Endothelial cell of umbilical vein (primary cell): ENCODE measurements around the gene SMC1B.

Experiments
- EZH2 ChIP-seq: IDR thresholded peaks from 2 replicates; pipeline ENCODE4 v1.6.1; 2012; ENCODE audit warnings: borderline replicate concordance, low read depth, mild to moderate bottlenecking, moderate library complexity, low read length, inconsistent platforms; ENCODE audit not compliant: severe bottlenecking
- MAX ChIP-seq: IDR thresholded peaks from 2 replicates; pipeline ENCODE4 v1.6.1; 2011; ENCODE audit not compliant: insufficient read depth, insufficient read length
- MYC ChIP-seq: IDR thresholded peaks from one replicate; pipeline ENCODE4 v1.6.1; 2011; ENCODE audit warnings: mild to moderate bottlenecking, low read depth, low read length
- TF ChIP-seq, protein P1 (sequence below), 2 donors: IDR thresholded peaks; 1 replicate in 1 of 2; 2 replicates in 1 of 2; pipeline ENCODE4 v1.5.1; 2011; ENCODE audit warnings: low read length in 2 of 2, mild to moderate bottlenecking in 2 of 2, moderate library complexity in 2 of 2, control low read depth in 1 of 2, inconsistent platforms in 1 of 2, low read depth in 1 of 2; ENCODE audit not compliant: insufficient read depth in 1 of 2; ENCODE audit errors: extremely low read depth in 1 of 2

GRCh38 chr22:45453764-45454163 lies 40.4 kb upstream of the SMC1B start:
- TF ChIP-seq MYC (no peak), MAX (no peak), EZH2 (no peak)
- TF ChIP-seq, protein P1, sequence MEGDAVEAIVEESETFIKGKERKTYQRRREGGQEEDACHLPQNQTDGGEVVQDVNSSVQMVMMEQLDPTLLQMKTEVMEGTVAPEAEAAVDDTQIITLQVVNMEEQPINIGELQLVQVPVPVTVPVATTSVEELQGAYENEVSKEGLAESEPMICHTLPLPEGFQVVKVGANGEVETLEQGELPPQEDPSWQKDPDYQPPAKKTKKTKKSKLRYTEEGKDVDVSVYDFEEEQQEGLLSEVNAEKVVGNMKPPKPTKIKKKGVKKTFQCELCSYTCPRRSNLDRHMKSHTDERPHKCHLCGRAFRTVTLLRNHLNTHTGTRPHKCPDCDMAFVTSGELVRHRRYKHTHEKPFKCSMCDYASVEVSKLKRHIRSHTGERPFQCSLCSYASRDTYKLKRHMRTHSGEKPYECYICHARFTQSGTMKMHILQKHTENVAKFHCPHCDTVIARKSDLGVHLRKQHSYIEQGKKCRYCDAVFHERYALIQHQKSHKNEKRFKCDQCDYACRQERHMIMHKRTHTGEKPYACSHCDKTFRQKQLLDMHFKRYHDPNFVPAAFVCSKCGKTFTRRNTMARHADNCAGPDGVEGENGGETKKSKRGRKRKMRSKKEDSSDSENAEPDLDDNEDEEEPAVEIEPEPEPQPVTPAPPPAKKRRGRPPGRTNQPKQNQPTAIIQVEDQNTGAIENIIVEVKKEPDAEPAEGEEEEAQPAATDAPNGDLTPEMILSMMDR (IDR thresholded peaks at IDR 0.05; ENCODE audit: extremely low read depth in 1 of 2, insufficient read depth in 1 of 2, low read depth in 1 of 2, low read length in 2 of 2): no peak
